Measurements from ENCODE around the gene UBE2C.
A peak's percentile ranks its signal among the peaks of the same experiment; 100 is the strongest.

Gene UBE2C

GRCh38 chr20:45833883-45834796, 21.7 kb downstream of the UBE2C start:
- peak; percentile 50 to 62 for DNase-seq

GRCh38 chr20:45834797-45835161, 22.3 kb downstream of the UBE2C start:
- DNase-seq = no peak

GRCh38 chr20:45835329-45835765, 22.9 kb downstream of the UBE2C start:
- no peak for DNase-seq

- DNase-seq = no peak
Observed at GRCh38 chr20:45835825-45836224, 23.4 kb downstream of the UBE2C start.

- no peak for DNase-seq
Observed at GRCh38 chr20:45836841-45837240, 24.4 kb downstream of the UBE2C start.

- no peak for DNase-seq
Observed at GRCh38 chr20:45840700-45841198, 28.3 kb downstream of the UBE2C start.

GRCh38 chr20:45841407-45842129, 29.1 kb downstream of the UBE2C start:
- DNase-seq = no peak

- no peak for DNase-seq
Observed at GRCh38 chr20:45842169-45842812, 29.8 kb downstream of the UBE2C start.

- DNase-seq = no peak
Observed at GRCh38 chr20:45843506-45843905, 31.1 kb downstream of the UBE2C start.

GRCh38 chr20:45845452-45845851, 33.0 kb downstream of the UBE2C start:
- DNase-seq = no peak

- DNase-seq = no peak
Observed at GRCh38 chr20:45848421-45848820, 36.0 kb downstream of the UBE2C start.

- no peak for DNase-seq
Observed at GRCh38 chr20:45848969-45849582, 36.6 kb downstream of the UBE2C start.

- no peak for DNase-seq
Observed at GRCh38 chr20:45850238-45850637, 37.8 kb downstream of the UBE2C start.

- no peak for DNase-seq
Observed at GRCh38 chr20:45850926-45851325, 38.5 kb downstream of the UBE2C start.

- DNase-seq = no peak
Observed at GRCh38 chr20:45851501-45851900, 39.1 kb downstream of the UBE2C start.

GRCh38 chr20:45852326-45852725, 39.9 kb downstream of the UBE2C start:
- no peak for DNase-seq

- DNase-seq = no peak
Observed at GRCh38 chr20:45853484-45853883, 41.0 kb downstream of the UBE2C start.

GRCh38 chr20:45857114-45857881, 44.9 kb downstream of the UBE2C start, which contains the start of the genes ACOT8 and ZSWIM3:
Gene ACOT8, minus strand, starts transcription at chr20:45857392. Its CDS starts 77 bp downstream, at chr20:45857315.
Gene ZSWIM3, plus strand, starts transcription at chr20:45857614. Its CDS starts 212 bp downstream, at chr20:45857826.
- peak; percentile 85 to 92 for DNase-seq

- peak in 1 of 2 donors; percentile 53 for DNase-seq
Observed at GRCh38 chr20:45857882-45858216, 45.4 kb downstream of the UBE2C start.

- no peak for DNase-seq
Observed at GRCh38 chr20:45859916-45860315, 47.5 kb downstream of the UBE2C start.

- no peak for DNase-seq
Observed at GRCh38 chr20:45860560-45861220, 48.2 kb downstream of the UBE2C start.

All from stimulated activated CD4-positive, alpha-beta T cell treated with anti-CD3 and anti-CD28 coated beads, Interleukin-2, amount 100 ng/mL, for 24 hours (primary cell).